ENCODE results near the gene KLK5.
"Not testable (repeated sequence)": the region's sequence is repeated elsewhere in the genome, so short reads cannot be mapped to it uniquely, and the experiment has no call there.

The KLK5 gene

GRCh38 chr19:50921426-50922316 is 31.2 kb downstream of the KLK5 start:
- no peak for DNase-seq (ENCODE audit: low spot score)

DNA sequence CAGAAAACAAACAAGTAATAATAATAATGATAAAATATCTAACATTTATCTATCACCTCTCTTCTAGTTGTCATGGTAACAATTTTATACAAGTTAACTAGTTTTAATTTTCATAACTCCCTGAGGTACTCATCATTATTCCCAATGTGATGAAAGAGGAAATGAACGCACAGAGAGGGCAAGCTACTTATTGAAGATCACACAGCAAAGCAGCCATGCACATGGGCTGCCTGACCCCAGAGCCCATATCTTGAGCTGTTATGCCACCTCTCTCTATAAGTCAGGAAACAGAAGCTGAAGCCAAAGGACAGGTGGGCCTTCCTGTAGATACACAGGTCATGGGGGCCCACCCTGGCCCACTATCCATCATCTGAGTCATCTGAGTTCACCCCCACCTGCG is 36.8 kb downstream of the KLK5 start:
- no peak for DNase-seq (ENCODE audit: low spot score)

DNA sequence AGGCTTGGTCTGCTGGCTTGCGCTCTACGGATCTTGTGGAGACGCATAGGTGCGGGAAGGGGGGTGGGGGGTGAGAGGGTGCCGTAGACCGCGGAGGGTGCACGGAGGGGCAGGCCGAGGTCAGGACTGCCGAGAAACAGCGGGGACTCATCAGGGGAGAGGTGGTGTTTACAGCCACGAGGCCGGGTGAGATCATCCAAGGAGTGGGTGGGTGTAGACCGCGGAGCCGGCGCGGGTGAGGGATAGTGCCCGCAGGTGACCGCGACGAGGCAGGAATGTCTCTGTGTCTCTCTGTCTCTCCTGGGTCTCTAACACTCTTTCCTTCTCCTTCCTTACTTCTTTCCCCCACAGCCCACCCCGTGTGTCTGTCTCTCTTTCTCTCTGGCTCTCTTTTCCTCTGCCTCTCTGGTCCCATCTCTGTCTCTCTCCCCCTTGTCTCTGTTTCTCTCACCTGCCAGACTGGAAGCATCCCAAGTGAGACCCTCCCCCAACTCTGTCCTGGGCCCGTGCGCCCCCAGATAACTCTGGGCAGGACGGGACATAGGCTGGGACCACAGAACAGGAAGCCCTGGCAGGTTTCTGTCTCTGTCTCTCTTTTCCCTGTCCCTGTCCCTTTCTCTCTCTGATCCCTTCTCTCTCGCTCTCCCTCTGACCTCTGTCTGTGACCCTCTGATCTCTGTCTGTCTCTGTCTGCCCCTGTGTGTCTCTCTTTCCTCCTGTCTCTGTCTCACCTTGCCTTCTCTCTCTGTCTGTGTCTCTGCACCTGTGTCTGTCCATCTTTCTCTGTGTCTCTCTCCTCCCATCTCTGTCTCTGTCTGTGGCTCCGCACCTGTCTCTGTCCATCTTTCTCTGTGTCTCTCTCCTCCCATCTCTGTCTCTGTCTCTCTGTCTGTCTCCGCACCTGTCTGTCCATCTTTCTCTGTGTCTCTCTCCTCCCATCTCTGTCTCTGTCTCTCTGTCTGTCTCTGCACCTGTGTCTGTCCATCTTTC is 39.8 kb downstream of the KLK5 start:
- no peak for DNase-seq (ENCODE audit: low spot score)

- DNase-seq (ENCODE audit: low spot score) = no peak
These were observed 40.7 kb downstream of the KLK5 start for GRCh38 chr19:50912102-50912599.

DNA sequence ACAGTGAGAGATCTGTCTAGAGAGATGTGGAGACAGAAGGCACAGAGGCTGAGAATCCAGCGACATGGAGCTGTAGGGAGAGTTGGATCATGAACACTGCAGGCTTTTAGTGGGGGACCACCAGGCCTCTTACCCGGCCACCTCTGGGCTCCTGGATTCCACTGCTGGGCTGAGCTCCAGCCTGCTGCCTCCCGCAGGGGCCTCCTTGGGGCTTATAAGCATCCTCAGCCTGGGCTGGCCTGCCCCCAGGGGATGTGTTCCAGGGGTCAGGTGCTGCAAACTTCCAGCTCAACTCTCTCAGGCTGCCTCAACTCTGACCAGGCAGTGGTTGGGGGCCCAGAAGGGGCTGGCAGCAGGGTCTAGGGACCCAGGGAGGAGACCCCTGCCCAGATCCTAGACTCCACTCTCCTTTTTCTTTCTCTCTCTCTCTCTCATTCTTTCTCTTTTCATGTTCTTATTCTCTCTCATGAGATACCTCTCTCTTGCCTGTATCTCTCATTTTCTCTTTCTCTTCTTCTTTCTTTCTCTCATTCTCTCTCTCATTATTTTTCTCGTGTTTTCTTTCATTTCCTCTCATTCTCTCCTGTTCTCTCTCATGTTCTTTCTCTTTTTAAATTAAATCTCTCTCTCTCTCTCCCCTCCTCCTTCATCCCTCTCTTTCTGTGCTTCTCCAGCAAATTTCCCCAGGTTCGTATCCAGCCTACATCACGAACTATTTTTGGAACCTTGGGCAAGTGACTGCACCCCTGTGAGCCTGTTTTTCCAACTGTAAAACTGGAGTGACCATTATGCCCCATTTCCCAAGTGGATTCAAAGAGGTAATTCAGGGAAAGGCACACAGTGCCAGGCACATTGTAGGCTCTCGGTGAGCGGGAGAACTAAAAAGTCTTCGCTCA is 41.4 kb downstream of the KLK5 start, which contains the start of gene KLK4:
TSS of gene KLK4 (minus strand) at position 190 of the 896 bp plus-strand sequence. CDS start 657 bp downstream, outside the sequence.
- no peak for DNase-seq (ENCODE audit: low spot score)

GRCh38 chr19:50910722-50911121 is 42.1 kb downstream of the KLK5 start:
- no peak for DNase-seq (ENCODE audit: low spot score)

GRCh38 chr19:50909240-50910070 is 43.4 kb downstream of the KLK5 start:
- DNase-seq (ENCODE audit: low spot score) = peak; percentile 71

DNA sequence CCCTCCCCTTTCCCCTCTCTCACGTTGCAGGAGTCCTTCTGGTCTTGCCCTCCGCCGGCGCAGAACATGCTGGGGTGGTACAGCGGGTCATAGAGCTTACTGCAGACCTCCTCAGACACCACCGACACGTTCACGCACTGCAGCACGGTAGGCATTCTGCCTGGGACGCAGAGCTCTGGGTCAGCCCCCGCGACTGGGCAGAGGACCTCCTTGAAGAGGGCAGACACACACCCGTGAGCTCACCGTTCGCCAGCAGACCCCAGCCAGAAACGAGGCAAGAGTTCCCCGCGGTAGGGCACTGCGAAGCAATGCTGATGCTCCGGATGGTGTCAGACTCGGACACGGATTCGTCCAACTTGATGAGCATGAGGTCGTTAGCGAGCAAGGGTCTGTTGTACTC is 44.5 kb downstream of the KLK5 start:
- DNase-seq (ENCODE audit: low spot score) = no peak

- DNase-seq (ENCODE audit: low spot score) = peak; percentile 42
These were observed 46.6 kb downstream of the KLK5 start for GRCh38 chr19:50906217-50906616.

- DNase-seq (ENCODE audit: low spot score) = no peak
These were observed 50.2 kb downstream of the KLK5 start for GRCh38 chr19:50902640-50903039.

DNA sequence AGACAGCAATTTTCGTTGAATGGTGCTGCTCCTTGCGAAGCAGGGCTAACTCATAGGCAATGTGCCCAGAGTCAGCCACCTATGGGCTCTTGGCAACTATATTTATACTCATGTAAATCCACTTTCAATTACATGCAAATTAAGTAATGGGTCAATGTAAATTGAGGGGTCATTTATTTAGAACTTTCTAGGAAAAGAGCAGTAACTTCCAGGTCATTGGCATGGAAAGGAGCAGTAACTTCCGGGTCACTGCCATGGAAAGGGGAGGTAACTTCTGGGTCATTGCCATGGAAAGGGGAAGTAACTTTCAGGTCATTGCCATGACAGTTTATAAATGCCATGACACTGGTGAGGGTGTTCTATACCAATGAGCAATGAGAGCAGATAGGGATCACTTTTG is 53.3 kb downstream of the KLK5 start:
- no peak for DNase-seq (ENCODE audit: low spot score)

- DNase-seq (ENCODE audit: low spot score) = no peak
These were observed 54.8 kb downstream of the KLK5 start for GRCh38 chr19:50898018-50898417.

- no peak for DNase-seq (ENCODE audit: low spot score)
These were observed 55.2 kb downstream of the KLK5 start for GRCh38 chr19:50897612-50898011.

- no peak for DNase-seq (ENCODE audit: low spot score)
These were observed 55.6 kb downstream of the KLK5 start for GRCh38 chr19:50897191-50897607.

GRCh38 chr19:50896591-50897190 is 56.1 kb downstream of the KLK5 start:
- DNase-seq (ENCODE audit: low spot score) = no peak

DNA sequence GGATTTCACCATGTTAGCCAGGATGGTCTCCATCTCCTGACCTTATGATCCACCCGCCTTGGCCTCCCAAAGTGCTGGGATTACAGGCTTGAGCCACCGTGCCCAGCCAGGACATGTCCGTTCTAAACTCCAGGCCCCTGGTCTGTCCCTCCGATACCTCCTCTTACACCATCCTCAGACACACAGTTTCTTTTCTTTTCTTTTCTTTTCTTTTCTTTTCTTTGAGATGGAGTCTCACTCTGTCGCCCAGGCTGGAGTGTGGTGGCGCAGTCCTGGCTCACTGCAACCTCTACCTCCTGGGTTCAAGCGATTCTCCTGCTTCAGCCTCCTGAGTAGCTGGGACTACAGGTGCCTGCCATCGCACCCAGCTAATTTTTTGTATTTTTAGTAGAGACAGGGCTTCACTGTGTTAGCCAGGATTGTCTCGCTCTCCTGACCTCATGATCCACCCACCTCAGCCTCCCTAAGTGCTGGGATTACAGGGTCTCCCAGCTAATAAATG is 56.7 kb downstream of the KLK5 start:
- not testable (repeated sequence) for DNase-seq (ENCODE audit: low spot score)

DNA sequence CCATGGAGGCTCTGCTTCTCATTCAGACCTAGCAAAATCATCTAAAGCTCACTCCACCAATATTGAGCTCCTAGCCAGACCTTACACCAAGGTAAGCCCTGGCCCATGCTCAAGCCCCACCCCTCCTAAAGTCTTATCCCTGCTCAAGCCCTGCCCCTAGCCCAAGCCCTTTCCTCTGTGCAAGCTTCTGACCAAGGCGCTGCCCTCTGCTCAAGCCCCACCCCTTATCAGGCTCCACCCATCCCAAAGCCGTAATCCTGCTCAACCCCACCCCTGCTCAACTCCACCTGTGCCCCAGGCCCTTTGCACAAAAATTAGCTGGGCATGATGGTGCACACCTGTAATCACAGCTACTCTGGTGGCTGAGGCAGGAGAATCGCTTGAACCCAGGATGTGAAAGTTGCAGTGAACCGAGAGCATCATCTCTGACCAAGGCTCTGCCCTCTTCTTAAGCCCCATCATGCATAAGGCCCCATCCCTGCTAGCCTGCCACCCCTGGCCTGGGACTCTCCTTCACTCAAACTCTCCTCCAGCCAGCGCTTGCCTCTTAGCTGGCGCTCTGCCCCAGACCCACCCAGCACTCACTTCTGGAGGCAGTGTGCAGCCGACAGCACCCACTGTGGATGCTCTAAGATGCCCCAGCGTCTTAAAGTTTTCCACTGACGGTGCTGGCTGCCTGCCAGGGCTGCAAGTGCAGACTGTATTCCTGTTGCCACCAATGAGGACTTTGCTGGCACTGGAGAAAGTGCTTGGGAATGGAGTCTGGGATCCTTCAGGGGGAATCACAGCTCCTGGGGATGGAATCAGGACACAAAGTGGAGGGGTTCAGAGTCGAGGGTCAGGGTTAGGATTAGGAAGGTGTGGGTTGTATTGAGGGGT is 58.1 kb downstream of the KLK5 start:
- DNase-seq (ENCODE audit: low spot score) = no peak
